Lung (tissue), 12 donors: Measurements from ENCODE around the gene CNTNAP5. TPM values are rescaled to one million over a fixed set of nuclear protein-coding genes. Genes with fewer than 3 reads are reported as not detected.

ENCODE experiments used
- ATAC-seq: fragments of 200-7000 bp; cut with Tn5 transposase; one replicate; pipeline ENCODE4 v1.9.1; 2020; ENCODE audit warnings: moderate number of reproducible peaks; ENCODE audit not compliant: insufficient read depth, low FRiP score
- DNase-seq, 3 donors: peaks; one replicate each; pipeline ENCODE4 v3.0.0-alpha.2; 2013 to 2017
- H3K27ac ChIP-seq, 2 donors: one replicate each; pipeline ENCODE4 v1.5.1; 2013; ENCODE audit warnings: mild to moderate bottlenecking in 2 of 2, moderate library complexity in 2 of 2, control low read depth in 1 of 2, inconsistent platforms in 1 of 2, low read depth in 1 of 2, low read length in 1 of 2
- H3K27me3 ChIP-seq, 3 donors: one replicate each; pipeline ENCODE4 v1.5.1; 2013; ENCODE audit warnings: low read length in 2 of 3; ENCODE audit not compliant: control insufficient read depth in 3 of 3, insufficient read depth in 3 of 3
- H3K36me3 ChIP-seq, 4 donors: one replicate each; pipeline ENCODE4 v1.5.1; 2013; ENCODE audit warnings: low read length in 4 of 4, mild to moderate bottlenecking in 1 of 4, moderate library complexity in 1 of 4; ENCODE audit not compliant: control insufficient read depth in 4 of 4, insufficient read depth in 4 of 4
- H3K4me1 ChIP-seq, 5 donors: one replicate each; pipeline ENCODE4 v1.5.1; 2013; ENCODE audit warnings: low read length in 5 of 5, mild to moderate bottlenecking in 2 of 5, moderate library complexity in 1 of 5; ENCODE audit not compliant: control insufficient read depth in 5 of 5, insufficient read depth in 5 of 5
- H3K4me3 ChIP-seq: one replicate; pipeline ENCODE4 v1.5.1; 2013; ENCODE audit warnings: mild to moderate bottlenecking, control low read depth, moderate library complexity
- H3K9ac ChIP-seq, 2 donors: one replicate each; pipeline ENCODE4 v1.5.1; 2013; ENCODE audit warnings: low read length in 2 of 2, control low read depth in 1 of 2; ENCODE audit not compliant: insufficient read depth in 1 of 2
- H3K9me3 ChIP-seq, 4 donors: one replicate each; pipeline ENCODE4 v1.5.1; 2013; ENCODE audit warnings: low read length in 3 of 4, mild to moderate bottlenecking in 1 of 4, moderate library complexity in 1 of 4; ENCODE audit not compliant: control insufficient read depth in 4 of 4, insufficient read depth in 3 of 4
- CTCF ChIP-seq: IDR thresholded peaks from 2 replicates; pipeline ENCODE4 v1.5.1; 2012; ENCODE audit warnings: mild to moderate bottlenecking; ENCODE audit errors: control extremely low read depth, extremely low read depth
- WGBS, 2 donors: extraction: QIAGEN DNeasy Blood & Tissue Kit; methylation state at CpG; one replicate each; pipeline ENCODE4 v1.1.7; 2013; 5-methylcytosine and 5-hydroxymethylcytosine counted together
- polyA plus RNA-seq, 2 donors: library from polyadenylated mRNA; stranded (reverse); fragments of 200-250 nt; gene quantifications; one replicate each; pipeline ENCODE4 v1.2.1, GENCODE V29; 2013
- total RNA-seq, 2 donors: library from RNA; depleted of rRNA in 1 of 2; stranded (reverse); fragments of >200 nt in 1 of 2; gene quantifications; one replicate each; pipeline ENCODE4 v1.2.1, GENCODE V29; 2014 to 2021
- donor health status: control.
- donor health status: control.
- donor health status: Bipolar disorder and iron deficiency.
- donor health status: healthy.
- donor health status: DM: yes; HTN: yes; CAD: no.

CNTNAP5 gene
- total and polyA plus RNA-seq, 4 donors: 0.03 to 0.06 TPM; not detected in 2

GRCh38 chr2:124558277-124558905, 533.3 kb downstream of the CNTNAP5 start:
- H3K27ac ChIP-seq: no peak overlapping the region
- 73 to 82% methylated on average over 6 of the region's 6 CpGs for WGBS, 2 donors
- H3K4me3 ChIP-seq: no peak overlapping the region
- no peak overlapping the region for H3K9ac ChIP-seq
- no peaks in the 10 kb centered on the region for H3K36me3 ChIP-seq
- no peaks in the 10 kb centered on the region for H3K4me1 ChIP-seq
- ATAC-seq: no peak
- TF ChIP-seq CTCF: no peak
- no peaks in the 10 kb centered on the region for H3K27me3 ChIP-seq
- peak in 1 of 3 donors; percentile 26 for DNase-seq
- H3K9me3 ChIP-seq: no peaks in the 10 kb centered on the region

GRCh38 chr2:124559236-124559635, 534.1 kb downstream of the CNTNAP5 start:
- Histone ChIP-seq H3K27ac (no peak overlapping the region), H3K9ac (no peak overlapping the region), H3K27me3 (no peaks in the 10 kb centered on the region), H3K4me3 (no peak overlapping the region), H3K36me3 (no peaks in the 10 kb centered on the region), H3K9me3 (no peaks in the 10 kb centered on the region), H3K4me1 (no peaks in the 10 kb centered on the region)
- no peak for ATAC-seq
- no peak for DNase-seq
- TF ChIP-seq CTCF: no peak
- WGBS, 2 donors: 62 to 85% methylated on average over 2 of the region's 2 CpGs

GRCh38 chr2:124560592-124561112, 535.6 kb downstream of the CNTNAP5 start:
- Histone ChIP-seq H3K4me3 (no peak overlapping the region), H3K9ac (no peak overlapping the region), H3K27me3 (no peaks in the 10 kb centered on the region), H3K36me3 (no peaks in the 10 kb centered on the region), H3K4me1 (no peaks in the 10 kb centered on the region), H3K27ac (no peak overlapping the region), H3K9me3 (no peaks in the 10 kb centered on the region)
- DNase-seq: no peak
- TF ChIP-seq CTCF: no peak
- 67 to 73% methylated on average over 4 of the region's 4 CpGs for WGBS, 2 donors
- no peak for ATAC-seq

- H3K9ac ChIP-seq: no peak overlapping the region
- no peak overlapping the region for H3K27ac ChIP-seq
- no peak overlapping the region for H3K4me3 ChIP-seq
- no peaks in the 10 kb centered on the region for H3K27me3 ChIP-seq
- H3K4me1 ChIP-seq: no peaks in the 10 kb centered on the region
- DNase-seq (no peak), ATAC-seq (no peak)
- no peaks in the 10 kb centered on the region for H3K36me3 ChIP-seq
- 87% methylated on average over 2 of the region's 2 CpGs for WGBS, 2 donors
- no peak for TF ChIP-seq CTCF
- H3K9me3 ChIP-seq: no peaks in the 10 kb centered on the region
Observed at GRCh38 chr2:124561486-124561885, 536.4 kb downstream of the CNTNAP5 start.
